RKO (cell line): ENCODE results near the gene TMEM273.

Experiments used
- DNase-seq: peaks from one replicate; pipeline ENCODE4 v3.0.0-alpha.2; 2016; ENCODE audit warnings: low spot score

Gene TMEM273

DNA sequence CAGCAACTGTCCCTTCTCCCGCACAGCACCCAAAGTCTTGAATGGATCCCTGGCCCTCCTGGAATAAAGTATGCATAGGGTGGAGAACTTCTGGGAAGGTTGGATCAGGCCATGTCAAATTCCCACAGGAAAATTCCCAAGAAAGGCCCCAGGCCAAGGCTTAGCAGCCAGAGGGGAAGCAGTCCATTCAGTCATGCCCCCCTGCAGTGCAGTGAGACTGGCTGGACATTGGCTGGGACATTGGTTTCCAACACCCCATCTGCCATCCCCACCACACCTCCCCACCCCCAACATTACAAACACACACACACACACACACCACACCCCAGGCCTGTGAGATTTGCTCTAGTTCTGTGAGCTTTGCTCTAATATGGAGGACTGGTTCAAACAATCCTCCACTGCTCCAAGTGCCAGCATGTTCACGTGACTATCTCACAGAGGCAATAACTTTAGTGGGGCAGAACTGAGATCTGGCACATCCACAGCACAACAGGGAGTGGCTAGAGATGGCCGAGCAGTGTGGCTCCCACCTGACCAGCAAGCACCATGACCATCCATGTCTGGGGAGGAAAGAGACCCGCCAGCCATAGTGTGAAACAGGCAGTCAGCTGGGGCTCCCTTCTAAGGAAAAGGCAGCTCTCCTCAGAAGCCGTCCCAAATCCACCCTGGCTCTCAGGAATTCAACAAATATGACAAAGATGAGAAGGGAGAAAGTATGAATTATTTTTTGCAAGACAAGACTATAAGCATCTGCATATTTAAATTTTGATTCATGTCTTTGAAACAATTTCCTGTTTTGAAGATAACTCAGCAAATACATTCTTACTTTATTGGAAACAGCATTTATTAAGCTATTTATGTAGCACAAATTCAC lies 47.6 kb downstream of the TMEM273 start:
- DNase-seq = no peak

DNA sequence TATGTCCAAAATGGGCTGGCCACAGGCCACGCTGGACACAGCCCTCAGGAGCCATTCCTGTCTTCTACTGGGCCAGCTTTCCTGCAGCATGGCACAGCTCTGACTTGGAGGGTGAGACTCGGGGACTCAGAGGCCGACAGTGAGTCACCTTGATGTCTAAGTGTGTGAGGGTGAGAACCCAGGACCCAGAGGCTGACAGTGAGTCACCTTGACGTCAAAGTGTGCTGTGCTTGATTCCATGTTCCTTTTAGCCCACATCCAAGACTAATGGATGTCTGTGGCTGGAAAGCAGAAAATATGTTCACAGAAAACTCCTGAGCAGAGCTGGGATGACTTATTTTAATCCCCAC lies 48.4 kb downstream of the TMEM273 start:
- peak; percentile 87 for DNase-seq

DNA sequence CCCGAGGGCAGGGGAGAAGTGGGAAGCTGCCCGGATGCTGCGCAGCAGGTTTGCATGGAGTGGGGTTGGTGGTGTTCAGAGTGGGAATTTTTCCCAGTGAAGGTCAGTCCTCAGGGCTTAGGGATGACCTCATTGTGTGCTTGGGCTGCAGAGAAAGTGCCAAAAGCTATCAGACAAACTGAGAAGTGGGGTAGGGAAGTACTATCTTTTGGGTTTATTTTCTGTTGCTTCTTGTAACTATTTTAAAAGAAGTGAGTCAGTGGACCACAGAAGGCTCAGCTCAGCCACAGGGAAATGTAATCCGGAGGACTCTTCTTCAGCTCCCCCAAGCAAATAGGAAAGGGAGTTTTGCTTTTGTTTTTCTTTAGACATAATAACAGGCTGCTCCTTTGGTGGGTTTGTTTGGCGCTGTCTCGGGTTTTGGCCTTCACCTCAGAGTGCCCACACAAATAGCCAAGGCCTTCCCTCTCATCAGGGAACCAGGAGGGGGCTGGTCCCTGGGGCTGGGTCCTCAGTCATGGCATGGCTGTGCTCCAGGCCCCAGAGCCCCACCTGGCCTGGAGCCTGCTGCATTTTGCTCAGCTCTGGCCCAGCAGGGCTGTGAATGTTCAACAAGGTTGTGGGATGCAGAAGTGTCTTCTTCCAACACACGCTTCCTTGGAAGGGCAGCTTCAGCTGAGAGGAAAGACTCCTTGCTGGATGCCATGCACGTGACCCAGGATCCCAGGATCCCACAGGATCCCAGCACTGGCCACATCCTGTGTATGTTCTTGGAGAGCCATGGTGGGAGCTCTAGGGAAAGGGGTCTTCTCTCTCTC lies 49.0 kb downstream of the TMEM273 start:
- no peak for DNase-seq

DNA sequence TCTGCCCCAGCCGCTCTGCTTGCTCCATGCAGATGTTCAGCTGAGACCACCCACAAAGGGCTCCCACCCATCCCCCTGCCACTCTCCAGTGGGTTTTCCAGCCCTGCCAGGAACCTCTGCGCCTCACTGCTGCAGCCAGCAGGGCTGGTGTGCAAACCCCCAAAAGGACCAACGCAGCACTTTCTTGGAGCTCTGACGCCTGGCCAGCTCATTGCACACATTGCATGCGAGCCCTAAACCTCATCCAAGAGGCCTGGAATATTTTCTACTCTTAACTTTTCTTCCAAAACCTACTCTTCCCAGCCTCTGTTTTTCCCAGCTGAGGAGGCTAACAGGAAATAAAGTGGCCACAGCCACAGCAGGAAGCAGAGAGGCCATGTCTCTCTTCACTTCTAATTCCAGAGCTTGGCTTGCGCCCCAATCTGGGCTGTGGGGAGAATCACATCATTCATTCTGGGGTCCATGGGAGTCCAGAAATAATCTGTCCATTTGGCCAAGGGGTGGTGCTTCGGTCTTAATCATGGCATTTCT lies 49.8 kb downstream of the TMEM273 start:
- no peak for DNase-seq

DNA sequence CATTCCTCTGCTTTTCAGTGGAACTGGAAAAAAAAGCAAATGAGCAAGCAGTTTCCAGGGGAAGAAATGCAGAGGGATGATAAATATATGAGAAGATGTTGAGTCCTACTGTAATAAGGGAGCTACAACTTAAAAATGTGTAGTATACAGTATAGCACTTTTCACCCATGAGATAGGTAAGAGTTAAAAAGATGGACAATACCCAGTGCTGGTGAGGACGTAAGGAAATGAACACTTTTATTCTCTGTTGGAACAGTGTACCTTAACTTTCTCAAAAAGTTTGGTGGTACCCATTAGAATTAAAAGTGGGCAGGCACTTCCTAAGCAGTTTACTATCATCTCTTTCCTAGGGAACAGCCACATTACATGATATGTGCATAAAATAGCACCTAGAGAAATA lies 51.7 kb downstream of the TMEM273 start:
- no peak for DNase-seq

DNA sequence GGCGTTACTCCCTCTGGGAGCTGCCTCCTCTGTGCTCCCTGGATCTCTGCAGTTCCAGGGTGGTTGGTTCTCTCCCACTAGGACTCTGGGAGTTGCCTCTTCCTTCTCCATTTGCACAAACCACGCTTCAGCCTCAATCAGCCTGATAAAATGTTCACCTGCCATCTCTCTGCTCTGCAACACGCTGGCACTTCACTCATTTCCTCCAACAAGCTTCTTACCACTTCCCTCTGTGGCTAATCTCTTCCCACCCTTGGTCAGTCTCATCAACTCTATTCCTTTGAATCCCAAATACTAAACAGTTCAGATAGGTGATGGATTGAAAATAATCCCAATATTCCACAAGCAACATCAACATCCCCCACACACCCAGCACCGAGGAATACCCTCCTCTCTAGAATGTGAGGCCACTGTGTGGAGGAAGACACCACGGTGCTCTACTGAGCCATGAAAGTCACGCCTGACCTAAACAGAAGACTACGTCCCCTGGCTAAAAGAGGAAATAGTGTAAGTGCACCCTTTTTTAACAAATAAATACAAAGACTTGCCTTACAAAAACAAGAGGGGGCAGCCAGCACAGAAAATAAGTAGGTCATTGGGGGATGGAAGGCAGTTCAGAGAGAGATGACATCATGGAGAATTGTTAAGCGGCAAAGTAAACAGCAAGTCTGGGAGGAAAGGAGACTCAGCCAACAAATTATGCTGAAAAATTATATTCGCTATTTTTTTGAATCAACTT lies 52.4 kb downstream of the TMEM273 start:
- no peak for DNase-seq

DNA sequence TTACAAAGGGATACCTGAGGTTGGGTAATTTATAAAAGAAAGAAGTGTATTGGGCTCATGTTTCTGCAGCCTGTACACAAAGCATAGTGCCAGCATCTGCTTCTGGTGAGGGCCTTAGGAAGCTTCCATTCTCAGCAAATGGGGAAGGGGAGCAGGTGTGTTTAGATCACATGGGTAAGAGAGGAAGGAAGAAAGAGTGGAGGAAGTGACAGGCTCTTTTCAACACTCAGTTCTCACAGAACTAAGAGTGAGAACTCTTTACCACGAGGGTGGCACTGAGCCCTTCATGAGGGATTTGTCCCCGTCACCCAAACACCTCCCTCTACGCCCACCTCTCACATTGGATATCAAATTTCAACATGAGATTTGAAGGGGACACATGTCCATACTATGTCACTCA lies 53.9 kb downstream of the TMEM273 start:
- DNase-seq = no peak

DNA sequence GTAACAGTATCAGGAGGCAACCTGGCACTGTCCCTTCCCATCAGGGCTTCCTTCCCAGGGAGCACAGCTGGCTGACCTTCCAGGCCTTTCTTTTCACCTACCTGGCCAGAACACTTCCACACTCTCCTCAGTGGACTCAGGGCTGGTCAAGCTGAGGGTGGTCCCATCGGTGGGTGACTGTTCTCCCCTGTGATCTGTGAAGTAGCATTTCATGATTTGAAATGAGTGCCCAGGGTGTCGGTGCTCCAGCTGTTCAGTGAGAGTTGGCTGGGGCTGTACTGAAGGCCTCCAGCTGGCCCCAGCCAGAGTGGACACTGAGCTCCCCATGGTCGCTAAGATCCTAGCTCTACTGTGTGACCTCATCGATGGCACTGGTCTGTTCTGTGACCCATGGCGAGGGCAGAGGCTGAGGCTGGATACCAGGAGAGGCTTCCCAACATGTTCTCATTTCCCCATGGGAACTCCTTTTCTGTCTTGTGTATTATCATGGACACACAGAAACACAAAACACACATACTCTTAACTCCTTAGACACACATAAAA lies 54.4 kb downstream of the TMEM273 start, which contains the start of gene FAM170B:
Gene FAM170B (minus strand): TSS at position 316 of the 543 bp plus-strand sequence. CDS start 103 bp downstream, at position 213.
- DNase-seq = no peak

DNA sequence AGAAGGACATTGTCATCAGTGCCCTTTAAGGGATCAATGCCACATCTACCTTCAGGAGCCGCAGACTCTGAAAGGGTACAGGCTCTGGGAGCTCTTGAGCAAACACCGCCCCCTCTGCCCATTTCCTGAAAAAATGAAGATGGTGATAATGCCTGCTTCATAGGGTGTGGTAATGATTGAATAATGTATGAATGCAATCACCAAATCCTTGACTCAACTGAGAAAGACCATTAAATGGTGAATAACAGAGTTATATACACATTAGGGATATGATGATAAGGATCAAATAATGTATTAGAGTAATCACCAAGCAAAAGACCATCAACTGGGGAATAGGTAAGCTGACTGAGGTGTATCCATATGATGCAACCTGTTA lies 55.8 kb downstream of the TMEM273 start:
- DNase-seq = no peak

DNA sequence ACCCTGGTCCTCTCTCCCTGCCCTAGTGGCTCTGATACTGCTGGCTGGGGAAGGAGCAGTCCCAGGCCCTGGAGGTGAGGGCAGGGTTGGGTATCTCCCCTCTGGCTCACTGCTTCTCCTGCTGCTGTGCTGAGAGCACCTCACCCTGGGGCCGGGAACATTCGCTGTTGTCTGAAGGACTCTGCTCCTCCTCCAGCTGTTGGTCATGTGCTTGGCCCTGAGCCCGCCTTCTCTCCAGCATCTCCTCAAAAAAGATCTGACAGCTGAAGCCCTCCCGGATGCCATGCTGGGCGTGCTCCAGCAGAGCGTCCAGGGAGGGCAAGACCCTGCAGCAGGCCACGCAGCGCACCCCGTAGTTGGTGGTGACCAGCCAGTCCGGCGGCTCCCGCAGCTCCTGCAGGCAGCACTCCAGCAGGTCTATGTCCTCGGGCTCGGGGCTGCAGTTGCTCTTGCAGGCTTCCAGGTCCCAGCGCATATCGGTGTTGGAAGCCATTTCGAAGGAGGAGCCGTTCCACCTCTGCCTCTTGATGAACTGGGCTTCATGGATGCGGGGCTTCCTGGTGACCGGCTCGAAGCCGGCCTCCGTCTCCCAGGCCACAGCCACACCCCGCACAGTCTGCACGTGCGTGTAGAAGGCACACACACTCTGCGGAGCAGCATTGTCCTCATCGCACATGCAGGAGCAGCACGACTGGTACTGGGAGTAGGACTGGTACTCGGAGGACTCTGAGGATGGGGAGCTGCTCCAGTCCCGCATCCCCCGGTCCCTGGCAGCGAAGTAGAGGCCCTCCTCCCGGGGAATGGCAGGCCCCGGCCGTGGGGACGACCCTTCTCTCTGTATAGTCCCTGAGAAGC lies 56.5 kb downstream of the TMEM273 start:
- DNase-seq = no peak

DNA sequence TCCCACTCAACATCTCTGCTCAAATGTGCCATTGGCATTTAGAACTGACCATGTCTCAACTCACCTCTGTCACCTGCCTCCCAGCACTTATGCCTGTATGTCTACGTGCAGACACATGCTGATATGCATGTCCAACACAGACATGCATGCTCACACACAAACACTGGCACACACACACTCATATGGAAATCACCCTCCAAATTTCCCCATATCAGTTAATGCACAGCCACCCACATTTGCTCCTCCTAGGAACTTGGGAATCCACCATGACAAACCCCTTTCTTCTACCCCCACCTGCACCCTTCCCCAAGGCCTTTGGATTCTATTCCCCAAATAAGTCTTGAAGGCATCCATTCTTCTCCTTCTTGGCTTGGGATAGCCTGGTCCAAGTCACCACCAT lies 58.8 kb downstream of the TMEM273 start:
- DNase-seq = no peak

DNA sequence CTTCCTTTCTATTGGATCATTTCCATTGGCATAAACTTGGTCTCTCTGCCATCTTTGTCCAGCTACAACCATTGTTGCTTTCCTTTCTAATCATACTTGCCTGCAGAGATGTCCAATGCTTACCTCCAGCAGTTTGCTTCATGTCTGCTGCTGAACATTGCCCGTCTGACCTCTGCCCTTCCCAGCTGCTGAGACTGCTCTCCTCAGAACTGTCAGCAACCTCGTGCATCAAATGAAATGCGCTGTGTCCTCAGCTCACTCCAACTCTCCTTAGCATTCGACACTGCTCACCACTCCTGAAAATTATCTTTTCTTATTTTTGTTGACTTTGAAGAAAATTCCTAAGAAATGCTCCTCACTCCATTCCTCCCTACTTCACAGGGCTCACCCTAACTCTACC lies 59.3 kb downstream of the TMEM273 start:
- DNase-seq = no peak

DNA sequence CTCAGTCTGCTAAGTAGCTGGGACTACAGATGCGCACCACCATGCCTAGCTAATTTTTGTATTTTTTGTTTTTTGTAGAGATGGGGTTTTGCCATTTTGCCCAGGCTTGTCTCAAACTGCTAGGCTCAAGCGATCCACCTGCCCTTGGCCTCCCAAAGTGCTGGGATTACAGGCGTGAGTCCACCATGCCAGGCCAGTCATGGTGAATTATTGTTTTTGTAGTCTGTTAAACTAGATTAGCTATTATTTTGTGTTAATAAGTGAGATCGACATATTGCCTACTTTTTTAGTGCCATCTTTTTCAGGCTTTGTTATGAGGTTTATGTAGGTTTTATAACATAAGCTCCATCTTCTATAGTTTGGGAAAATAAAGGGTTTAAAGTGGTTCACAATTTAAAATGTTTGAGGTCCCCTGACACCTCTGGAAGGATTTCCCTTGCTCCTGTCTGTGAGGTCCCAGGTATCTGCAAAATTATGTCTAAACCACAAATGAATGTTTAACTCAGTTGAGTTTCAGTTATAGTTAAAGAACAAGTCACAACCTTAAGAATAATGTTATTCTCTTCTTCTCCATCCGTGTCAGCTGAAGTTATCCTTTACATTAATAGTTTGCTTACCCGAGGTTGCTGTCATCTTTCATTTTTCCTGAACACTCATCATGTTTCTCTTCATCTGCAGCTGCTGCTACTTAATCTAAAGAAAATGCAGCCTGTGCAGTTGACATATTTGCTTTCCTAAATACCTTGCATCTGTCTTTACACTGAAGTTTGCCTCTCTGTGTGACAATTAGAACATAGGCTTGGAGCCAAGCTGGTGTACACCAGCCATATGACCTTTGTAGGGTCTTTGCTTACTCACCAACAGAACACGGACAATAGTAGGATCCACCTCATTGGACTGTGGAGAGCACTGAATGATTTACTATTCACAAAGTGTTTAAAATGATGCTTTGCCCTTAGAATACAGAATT lies 63.9 kb downstream of the TMEM273 start:
- DNase-seq = no peak

DNA sequence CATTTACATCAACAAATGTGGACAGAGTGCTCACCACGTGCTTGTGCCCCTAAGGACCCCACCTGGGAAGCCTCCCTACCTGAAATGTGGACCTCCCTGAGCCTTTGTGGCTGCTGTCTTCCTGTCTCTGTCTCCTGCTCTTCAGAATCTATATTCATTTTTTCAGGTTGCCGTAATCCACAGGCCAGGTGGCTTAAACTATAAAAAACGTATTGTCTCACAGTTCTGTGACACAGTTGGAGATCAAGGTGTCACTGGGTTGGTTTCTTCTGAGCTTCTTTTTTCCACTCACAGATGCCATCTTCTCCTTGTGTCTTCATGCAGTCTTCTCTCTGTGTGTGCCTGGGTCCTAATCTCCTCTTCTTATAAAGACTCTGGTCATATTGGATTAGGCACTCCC lies 67.3 kb downstream of the TMEM273 start:
- no peak for DNase-seq

DNA sequence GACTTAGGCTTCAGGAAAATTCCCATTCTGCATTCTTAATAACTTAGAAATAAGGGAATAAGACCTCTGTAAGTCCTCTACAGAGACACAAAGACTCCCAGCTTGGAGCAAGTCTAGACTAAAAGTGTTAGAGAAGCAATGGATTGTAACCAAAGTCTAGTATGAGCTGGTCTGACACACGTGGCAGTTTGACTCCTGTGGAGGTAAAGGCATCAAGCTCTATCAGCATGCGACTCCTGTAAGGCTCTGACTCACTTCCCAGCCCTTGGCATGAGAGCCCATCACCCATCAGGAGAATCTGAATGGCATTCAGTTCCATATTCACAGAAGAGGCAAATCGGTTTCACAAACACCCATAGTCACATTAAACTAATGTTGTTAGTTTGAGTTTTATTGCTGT lies 68.4 kb downstream of the TMEM273 start:
- DNase-seq = peak; percentile 1

DNA sequence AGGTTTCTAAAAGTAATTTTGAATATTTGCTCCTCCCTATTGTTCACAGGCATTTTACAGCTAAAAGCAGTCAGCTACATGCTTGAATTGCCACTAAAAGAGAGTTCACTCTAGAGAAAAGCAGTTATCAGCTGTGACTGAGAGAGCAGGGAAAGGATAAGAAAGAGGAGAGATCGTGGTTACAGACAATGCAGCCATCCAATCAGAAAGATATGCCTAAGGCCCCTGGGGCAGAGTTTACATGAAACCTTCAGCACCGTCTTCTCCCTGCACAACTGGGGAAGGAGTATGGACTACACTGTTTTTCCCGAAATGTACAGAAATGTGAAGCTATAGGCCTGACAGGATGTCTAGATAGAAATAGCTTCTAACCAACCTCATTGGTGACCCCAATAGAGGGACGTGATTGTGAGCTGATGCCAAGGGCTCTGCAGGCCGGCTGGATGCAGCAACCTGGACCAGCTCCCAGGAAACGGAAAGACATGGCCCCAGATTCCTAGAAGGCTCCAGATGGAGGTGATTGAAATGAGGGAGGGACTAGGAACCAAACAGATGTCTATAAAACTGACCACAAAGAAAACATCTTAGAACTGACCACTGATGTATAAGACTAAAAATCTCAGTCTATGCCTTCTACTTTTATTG lies 69.6 kb downstream of the TMEM273 start:
- DNase-seq = no peak

DNA sequence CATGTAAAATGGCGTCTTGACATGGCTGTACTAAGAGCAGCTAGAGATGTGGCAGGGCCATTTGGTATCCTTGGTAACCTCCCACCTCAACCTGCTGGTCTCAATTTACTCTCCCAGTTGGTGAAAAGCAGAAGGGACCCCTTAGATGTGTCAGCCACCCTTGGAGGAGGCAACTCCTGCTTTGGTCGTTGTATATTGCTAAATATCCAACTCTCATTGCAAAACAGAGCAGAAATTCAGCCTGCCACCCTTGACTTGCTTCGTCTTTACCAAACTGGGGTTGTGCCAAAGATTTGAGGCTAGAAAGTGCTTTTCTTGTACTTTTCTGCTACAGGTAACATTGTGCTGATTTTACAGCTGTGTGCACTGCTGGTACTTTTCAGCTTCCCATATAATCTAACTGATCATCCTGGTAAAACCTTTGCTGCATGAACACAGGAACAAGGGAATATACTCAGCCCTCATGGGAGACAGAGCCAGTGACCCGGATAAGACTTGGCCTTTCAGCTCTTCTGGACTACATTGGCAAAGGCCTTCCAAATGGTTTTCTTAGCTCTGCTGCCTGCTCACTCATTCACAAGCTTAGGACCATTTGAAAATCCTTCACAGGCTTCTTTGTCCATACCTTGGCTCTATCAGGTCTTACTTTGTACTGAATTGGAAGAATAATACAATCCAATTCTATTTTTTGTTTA lies 70.7 kb downstream of the TMEM273 start:
- no peak for DNase-seq

DNA sequence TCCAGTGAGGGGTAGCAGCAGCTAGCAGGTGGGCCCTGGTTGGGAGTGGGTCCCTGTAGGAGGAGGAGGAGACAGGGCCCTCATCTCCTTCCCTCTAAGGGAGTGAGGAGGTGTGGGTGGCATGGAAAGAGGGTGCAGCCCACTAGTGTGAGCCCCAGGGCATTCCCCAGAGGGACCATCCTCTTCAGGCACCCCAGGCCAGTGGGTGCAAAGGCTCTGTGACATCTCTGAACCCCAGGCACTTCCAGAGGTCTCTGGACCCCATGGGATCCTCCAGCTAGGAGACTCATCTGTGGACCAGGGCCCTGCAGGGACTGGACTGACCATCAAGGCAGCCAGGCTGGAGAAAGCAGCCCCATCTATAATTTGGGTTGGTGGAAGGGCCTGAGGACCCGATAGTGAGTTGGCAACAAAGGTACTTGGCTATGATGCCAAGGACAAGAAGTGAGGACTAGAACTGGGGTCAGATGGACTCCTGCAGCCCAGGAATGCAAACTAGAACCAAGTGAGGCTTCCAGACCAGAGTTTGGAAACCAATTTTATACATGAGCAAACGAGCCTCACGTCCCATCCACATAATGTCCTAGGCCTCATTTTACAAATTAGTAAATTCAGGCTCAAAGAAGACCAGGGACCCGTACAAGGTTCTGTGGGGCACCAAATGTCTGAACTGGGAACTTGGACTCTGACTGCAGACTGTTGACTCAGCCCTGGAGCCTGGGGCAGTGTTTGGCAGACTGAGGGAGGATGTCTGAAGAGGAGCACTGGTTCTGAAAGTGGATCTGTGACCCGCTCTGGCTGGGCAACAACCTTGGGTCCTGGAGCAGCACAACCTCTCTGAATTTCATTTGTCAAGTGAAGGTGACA lies 71.4 kb downstream of the TMEM273 start:
- no peak for DNase-seq
